Measurements from ENCODE around the gene STARD9. TPM values are rescaled to one million over a fixed set of nuclear protein-coding genes. Genes with fewer than 3 reads are reported as not detected.

STARD9 gene
- total RNA-seq, 1 donor: 9.1 TPM

DNA sequence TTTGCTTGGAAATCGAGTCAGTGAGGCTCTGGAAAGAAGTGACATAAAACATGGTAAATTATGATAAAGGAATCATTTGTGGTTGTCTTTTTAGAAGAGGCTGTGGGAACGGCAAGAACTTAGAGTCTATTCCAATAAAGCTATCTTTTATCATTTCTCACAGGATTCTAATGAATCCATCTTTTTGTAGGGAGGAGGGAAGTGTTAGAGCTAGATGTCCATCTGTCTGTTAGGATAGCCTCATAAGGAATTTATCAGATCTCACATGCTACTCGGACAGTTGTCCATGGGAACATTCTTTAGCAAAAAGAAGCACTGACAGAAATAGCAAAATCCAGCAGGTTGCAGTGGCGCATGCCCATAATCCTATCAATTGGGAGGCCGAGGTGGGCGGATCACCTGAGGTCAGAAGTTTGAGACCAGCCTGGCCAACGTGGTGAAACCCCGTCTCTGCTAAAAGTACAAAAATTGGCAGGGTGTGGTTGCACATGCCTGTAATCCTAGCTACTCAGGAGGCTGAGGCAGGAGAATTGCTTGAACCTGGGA lies 37.0 kb downstream of the STARD9 start:
- TF ChIP-seq CTCF (IDR thresholded peaks at IDR 0.05; ENCODE audit: insufficient read depth, low read depth, low read length): no peak
- H3K4me3 ChIP-seq (ENCODE audit: low read depth, low read length): no peak overlapping the region
- DNase-seq (ENCODE audit: low read depth): no peak

- no peak for TF ChIP-seq CTCF (IDR thresholded peaks at IDR 0.05; ENCODE audit: insufficient read depth, low read depth, low read length)
Observed at GRCh38 chr15:42616107-42616506, 40.7 kb downstream of the STARD9 start.

DNA sequence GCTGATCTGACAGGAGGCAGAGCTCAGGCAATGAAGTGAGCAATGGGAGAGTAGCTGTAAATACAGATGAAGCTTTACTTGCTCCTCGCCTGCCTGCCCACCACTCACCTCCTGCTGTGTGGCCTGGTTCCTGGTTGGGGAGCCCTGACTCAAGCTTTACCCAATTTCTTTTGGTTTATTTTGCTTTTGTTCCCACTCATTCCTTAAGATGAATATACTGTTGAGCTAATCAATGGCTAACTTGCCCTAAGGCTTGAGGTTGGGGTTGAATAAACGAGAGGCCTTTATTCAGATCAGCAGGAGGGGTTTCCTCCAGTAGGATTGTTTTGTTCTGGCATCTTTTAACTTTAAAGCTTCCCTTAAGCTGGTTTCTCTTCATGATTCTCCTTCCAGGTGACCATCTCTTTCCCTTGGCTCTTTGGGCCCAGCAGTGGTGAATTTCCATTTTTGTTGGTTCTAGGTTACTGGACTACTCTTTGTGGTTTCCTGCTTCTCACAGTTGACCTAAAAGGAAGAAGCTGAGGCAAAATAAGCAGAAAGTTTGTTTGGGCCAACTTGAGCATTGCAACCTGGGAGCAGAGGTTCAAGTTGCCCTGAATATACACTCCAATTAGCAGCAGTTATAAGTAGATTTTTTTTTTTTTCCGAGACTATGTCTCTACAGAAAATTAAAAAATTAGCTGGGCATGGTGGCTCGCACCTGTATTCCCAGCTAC lies 44.4 kb downstream of the STARD9 start:
- DNase-seq (ENCODE audit: low read depth): no peak

More at GRCh38 chr15:42616107-42616506, 40.7 kb downstream of the STARD9 start:
- DNase-seq (ENCODE audit: low read depth): no peak
- no peak overlapping the region for H3K4me3 ChIP-seq (ENCODE audit: low read depth, low read length)

GRCh38 chr15:42621386-42621785 lies 46.0 kb downstream of the STARD9 start:
- no peak overlapping the region for H3K4me3 ChIP-seq (ENCODE audit: low read depth, low read length)
- no peak for DNase-seq (ENCODE audit: low read depth)
- no peak for TF ChIP-seq CTCF (IDR thresholded peaks at IDR 0.05; ENCODE audit: insufficient read depth, low read depth, low read length)

More for the DNA sequence above, 44.4 kb downstream of the STARD9 start:
- no peak overlapping the region for H3K4me3 ChIP-seq (ENCODE audit: low read depth, low read length)
- TF ChIP-seq CTCF (IDR thresholded peaks at IDR 0.05; ENCODE audit: insufficient read depth, low read depth, low read length): no peak

DNA sequence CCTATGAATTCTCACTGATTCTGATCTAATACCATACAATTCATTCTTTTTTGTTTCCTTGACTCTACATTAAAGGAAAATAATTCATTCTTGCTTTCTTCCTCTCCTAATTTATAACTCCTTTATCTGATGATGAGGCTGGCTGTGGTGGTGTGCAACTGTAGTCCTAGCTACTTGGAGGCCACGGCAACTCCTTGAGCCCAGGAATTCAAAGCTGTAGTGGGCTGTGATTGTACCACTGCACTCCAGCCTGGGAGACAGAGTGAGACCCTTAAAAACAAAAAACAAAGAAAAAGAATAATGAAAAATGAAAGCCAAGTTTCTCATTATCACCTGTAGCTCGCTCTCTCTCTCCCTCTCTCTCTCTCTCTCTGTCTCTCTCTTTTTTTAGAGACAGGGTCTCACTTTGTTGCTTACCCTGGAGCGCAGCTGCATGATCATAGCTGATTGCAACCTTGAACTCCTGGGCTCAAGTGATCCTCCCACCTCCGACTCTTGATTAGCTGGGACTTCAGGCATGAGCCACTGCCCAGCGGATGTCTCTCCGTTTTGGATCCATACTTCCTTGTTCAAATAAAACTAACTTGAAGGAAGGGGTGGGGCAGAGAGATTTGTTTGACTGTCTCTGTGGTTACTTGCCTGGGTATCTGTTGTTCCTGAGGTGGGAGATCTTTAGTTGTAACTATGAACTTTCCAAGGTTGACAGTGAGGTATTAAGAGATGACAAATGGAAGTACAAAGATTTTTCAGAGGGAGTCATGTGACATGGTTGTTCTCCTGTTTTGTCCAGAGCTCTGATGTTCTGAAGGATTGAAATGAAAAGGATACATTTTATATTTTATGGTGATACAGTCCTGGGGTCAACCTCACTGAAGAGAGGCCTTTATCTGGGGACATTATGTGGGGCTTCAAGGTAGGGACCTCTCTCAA lies 46.9 kb downstream of the STARD9 start:
- no peak for DNase-seq (ENCODE audit: low read depth)
- TF ChIP-seq CTCF (IDR thresholded peaks at IDR 0.05; ENCODE audit: insufficient read depth, low read depth, low read length): no peak
- no peak overlapping the region for H3K4me3 ChIP-seq (ENCODE audit: low read depth, low read length)

GRCh38 chr15:42623951-42624350 lies 48.5 kb downstream of the STARD9 start:
- DNase-seq (ENCODE audit: low read depth): no peak
- H3K4me3 ChIP-seq (ENCODE audit: low read depth, low read length): no peak overlapping the region
- no peak for TF ChIP-seq CTCF (IDR thresholded peaks at IDR 0.05; ENCODE audit: insufficient read depth, low read depth, low read length)
